Activated T-helper 17 cell treated with anti-CD3 and anti-CD28 coated beads, Interleukin-2, amount 50 U/mL, for 72 hours (primary cell): ENCODE results near the gene TRMT61A. TPM values are rescaled to one million over a fixed set of nuclear protein-coding genes. Genes with fewer than 3 reads are reported as not detected.

Source experiments
- ATAC-seq: fragments of 150-1000 bp; cut with Tn5 transposase; replicated peaks from 2 replicates; pipeline ENCODE4 v1.10.0; 2021; ENCODE audit warnings: mild to moderate bottlenecking, moderate library complexity
- H3K27ac Mint-ChIP-seq: one replicate; pipeline ENCODE4 v1.8.0; 2022; ENCODE audit warnings: mixed read lengths
- H3K27me3 Mint-ChIP-seq: one replicate; pipeline ENCODE4 v1.8.0; 2022; ENCODE audit warnings: mixed read lengths
- H3K36me3 Mint-ChIP-seq: one replicate; pipeline ENCODE4 v1.8.0; 2022; ENCODE audit warnings: low read depth, mild to moderate bottlenecking, mixed read lengths
- H3K4me1 Mint-ChIP-seq: one replicate; pipeline ENCODE4 v1.8.0; 2022; ENCODE audit warnings: mixed read lengths
- H3K4me3 Mint-ChIP-seq: one replicate; pipeline ENCODE4 v1.8.0; 2022; ENCODE audit warnings: mild to moderate bottlenecking, mixed read lengths
- H3K9me3 Mint-ChIP-seq: one replicate; pipeline ENCODE4 v1.8.0; 2022; ENCODE audit warnings: mixed read lengths
- total RNA-seq, 2 donors: library from RNA; stranded (reverse); gene quantifications; one replicate each; pipeline ENCODE4 v1.2.3, GENCODE V29; 2022

TRMT61A gene
- total RNA-seq, 2 donors from 2014 or later, result 7.0 to 17.2 TPM

- H3K27me3 Mint-ChIP-seq, result no peaks in the 10 kb centered on the region
- ATAC-seq, result peak; percentile 82
- peak within 1 kb of the TSS; percentile 96 for H3K27ac Mint-ChIP-seq
- peak within 1 kb of the TSS; percentile 98 for H3K4me3 Mint-ChIP-seq
- H3K9me3 Mint-ChIP-seq, result no peaks in the 10 kb centered on the region
- H3K36me3 Mint-ChIP-seq, result peaks cover 51% of the 10 kb centered on the region
- H3K4me1 Mint-ChIP-seq, result peaks cover 19% of the 10 kb centered on the region
Observed at GRCh38 chr14:103562429-103563225, 33.6 kb downstream of the TRMT61A start, which contains the start of the genes BAG5 and COA8. TSS of gene BAG5 (minus strand) at chr14:103562657. CDS start at chr14:103561164, 1,493 bp downstream. TSS of gene COA8 (plus strand) at chr14:103562960. CDS start at chr14:103563002, 42 bp downstream.

DNA sequence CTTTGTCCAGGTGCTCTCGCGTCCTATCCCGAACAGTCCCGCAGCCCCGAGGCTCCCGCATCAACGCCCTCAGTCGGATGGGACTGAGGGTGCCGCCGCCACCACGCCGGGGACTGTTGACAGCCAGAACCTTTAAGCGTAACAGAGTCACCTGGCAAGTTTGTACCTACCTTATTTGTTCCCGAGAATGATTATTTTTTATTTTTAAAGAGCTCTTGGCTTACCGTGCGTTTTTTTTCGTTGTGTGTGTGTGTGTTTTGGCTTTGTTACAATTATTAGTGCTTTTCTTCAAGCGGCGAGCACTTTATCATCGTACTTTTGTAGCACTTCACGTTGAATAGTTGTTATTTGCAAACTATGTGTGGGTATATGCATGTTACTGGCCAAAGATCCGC, 34.2 kb downstream of the TRMT61A start:
- Mint-ChIP-seq H3K4me1 (peaks cover 19% of the 10 kb centered on the region), H3K9me3 (no peaks in the 10 kb centered on the region), H3K36me3 (peaks cover 45% of the 10 kb centered on the region), H3K4me3 (peak overlapping the region; percentile 96), H3K27ac (peak overlapping the region; percentile 94), H3K27me3 (no peaks in the 10 kb centered on the region)
- ATAC-seq, result no peak

DNA sequence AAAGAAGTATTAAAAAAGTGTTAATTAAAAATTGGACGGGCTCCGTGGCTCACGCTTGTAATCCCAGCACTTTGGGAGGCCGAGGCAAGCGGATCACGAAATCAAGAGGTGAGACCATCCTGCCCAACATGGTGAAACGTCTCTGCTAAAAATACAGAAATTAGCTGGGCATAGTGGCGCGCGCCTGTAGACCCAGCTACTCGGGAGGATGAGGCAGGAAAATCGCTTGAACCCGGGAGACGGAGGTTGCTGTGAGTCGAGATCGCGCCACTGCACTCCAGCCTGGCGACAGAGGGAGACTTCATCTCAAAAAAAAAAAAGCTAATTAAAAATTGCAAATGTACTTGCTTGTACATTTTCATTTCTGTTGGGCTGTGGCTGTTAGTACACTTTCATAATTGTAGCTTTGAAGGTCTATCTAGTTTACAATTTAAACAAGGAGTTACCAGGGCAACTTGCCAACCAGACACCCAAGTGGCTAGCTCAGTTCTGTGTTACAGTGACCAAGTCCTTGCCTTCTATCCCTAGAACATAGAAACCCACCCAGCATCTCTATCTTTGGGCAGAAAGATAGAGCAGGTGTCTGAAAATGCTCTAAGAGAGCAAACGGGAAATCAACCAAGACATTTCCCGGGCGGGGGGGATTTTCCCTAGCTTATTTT, 35.0 kb downstream of the TRMT61A start:
- Mint-ChIP-seq H3K9me3 (no peaks in the 10 kb centered on the region), H3K27ac (peak overlapping the region; percentile 94), H3K27me3 (no peaks in the 10 kb centered on the region), H3K4me3 (peak overlapping the region; percentile 96), H3K36me3 (peaks cover 37% of the 10 kb centered on the region), H3K4me1 (peaks cover 15% of the 10 kb centered on the region)
- ATAC-seq, result no peak

- no peaks in the 10 kb centered on the region for H3K9me3 Mint-ChIP-seq
- no peak overlapping the region for H3K27ac Mint-ChIP-seq
- no peak overlapping the region for H3K4me3 Mint-ChIP-seq
- H3K36me3 Mint-ChIP-seq, result peaks cover 25% of the 10 kb centered on the region
- H3K27me3 Mint-ChIP-seq, result no peaks in the 10 kb centered on the region
- no peaks in the 10 kb centered on the region for H3K4me1 Mint-ChIP-seq
- ATAC-seq, result no peak
Observed at GRCh38 chr14:103568952-103569351, 40.0 kb downstream of the TRMT61A start.

- no peaks in the 10 kb centered on the region for H3K9me3 Mint-ChIP-seq
- ATAC-seq, result no peak
- no peak overlapping the region for H3K4me3 Mint-ChIP-seq
- H3K27ac Mint-ChIP-seq, result no peak overlapping the region
- no peaks in the 10 kb centered on the region for H3K27me3 Mint-ChIP-seq
- H3K4me1 Mint-ChIP-seq, result no peaks in the 10 kb centered on the region
- peaks cover 30% of the 10 kb centered on the region for H3K36me3 Mint-ChIP-seq
Observed at GRCh38 chr14:103569408-103569807, 40.4 kb downstream of the TRMT61A start.

- Mint-ChIP-seq H3K36me3 (peaks cover 67% of the 10 kb centered on the region), H3K4me3 (no peak overlapping the region), H3K27ac (no peak overlapping the region), H3K4me1 (no peaks in the 10 kb centered on the region), H3K9me3 (no peaks in the 10 kb centered on the region), H3K27me3 (no peaks in the 10 kb centered on the region)
- no peak for ATAC-seq
Observed at GRCh38 chr14:103574104-103574503, 45.1 kb downstream of the TRMT61A start.

DNA sequence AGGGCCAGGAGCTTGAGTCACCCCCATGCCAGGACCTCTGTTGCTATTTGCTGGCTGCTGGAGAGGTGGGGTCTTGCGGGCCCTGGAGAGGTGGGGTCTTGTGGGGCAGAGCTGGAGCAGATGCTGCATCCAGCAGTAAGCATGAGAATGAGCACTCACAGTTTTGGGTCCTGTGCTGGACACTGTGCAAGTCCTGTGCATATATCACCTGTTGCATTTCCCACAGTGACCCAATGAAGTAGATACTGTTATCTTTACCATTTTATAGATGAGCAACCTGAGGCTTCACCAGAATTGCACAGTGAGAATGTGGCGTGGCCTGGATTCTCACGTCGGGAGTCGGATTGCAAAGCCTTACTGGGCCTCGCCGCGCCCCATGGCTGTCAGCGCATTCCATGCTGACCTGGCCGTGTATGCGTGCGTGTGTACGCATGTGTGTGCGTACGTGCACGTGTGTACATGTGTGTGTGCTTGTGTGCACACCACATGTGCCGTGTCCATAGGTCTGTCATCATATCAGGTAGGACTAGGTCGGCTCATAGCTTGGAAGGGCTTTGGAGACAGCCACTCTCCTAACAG, 45.8 kb downstream of the TRMT61A start:
- no peak overlapping the region for H3K27ac Mint-ChIP-seq
- ATAC-seq, result no peak
- H3K27me3 Mint-ChIP-seq, result no peaks in the 10 kb centered on the region
- peaks cover 67% of the 10 kb centered on the region for H3K36me3 Mint-ChIP-seq
- no peaks in the 10 kb centered on the region for H3K9me3 Mint-ChIP-seq
- no peak overlapping the region for H3K4me3 Mint-ChIP-seq
- H3K4me1 Mint-ChIP-seq, result no peaks in the 10 kb centered on the region

DNA sequence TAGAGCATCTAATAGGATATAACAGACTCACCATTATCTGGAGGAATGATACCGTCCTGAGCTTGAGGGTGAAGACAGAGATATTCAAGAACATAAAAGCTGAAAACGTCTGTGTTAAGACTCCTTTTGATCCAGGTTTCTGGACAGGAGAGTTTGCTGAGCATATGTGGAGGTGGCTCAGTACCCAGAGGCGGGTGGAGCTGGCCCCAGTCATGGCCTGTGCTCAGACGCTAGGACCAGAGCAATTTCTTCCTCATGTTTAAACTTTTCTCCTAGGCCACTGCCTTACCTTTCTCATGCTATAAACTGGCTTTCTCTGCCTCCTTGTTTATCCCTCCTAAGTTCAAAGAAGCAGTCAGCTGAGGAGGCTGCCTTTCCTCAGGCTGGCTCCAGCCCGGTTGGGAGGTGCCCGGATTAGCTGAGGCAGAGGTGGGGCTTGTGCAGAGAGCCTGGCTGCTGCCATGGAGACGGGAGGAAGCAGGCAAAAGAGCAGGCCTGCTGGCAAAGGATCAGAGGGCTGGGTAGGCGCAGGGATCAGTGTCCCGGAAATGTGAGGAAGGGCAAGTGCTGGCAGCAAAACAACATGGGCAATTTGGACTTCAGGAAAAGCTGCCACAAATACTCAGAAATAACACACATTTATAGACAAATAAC, 47.5 kb downstream of the TRMT61A start:
- H3K27ac Mint-ChIP-seq, result no peak overlapping the region
- H3K4me3 Mint-ChIP-seq, result no peak overlapping the region
- peaks cover 66% of the 10 kb centered on the region for H3K36me3 Mint-ChIP-seq
- H3K9me3 Mint-ChIP-seq, result no peaks in the 10 kb centered on the region
- no peak for ATAC-seq
- no peaks in the 10 kb centered on the region for H3K27me3 Mint-ChIP-seq
- no peaks in the 10 kb centered on the region for H3K4me1 Mint-ChIP-seq

GRCh38 chr14:103578401-103579075, 49.5 kb downstream of the TRMT61A start:
- no peaks in the 10 kb centered on the region for H3K4me1 Mint-ChIP-seq
- H3K27me3 Mint-ChIP-seq, result no peaks in the 10 kb centered on the region
- no peaks in the 10 kb centered on the region for H3K9me3 Mint-ChIP-seq
- no peak overlapping the region for H3K4me3 Mint-ChIP-seq
- H3K27ac Mint-ChIP-seq, result no peak overlapping the region
- ATAC-seq, result no peak
- peaks cover 46% of the 10 kb centered on the region for H3K36me3 Mint-ChIP-seq

DNA sequence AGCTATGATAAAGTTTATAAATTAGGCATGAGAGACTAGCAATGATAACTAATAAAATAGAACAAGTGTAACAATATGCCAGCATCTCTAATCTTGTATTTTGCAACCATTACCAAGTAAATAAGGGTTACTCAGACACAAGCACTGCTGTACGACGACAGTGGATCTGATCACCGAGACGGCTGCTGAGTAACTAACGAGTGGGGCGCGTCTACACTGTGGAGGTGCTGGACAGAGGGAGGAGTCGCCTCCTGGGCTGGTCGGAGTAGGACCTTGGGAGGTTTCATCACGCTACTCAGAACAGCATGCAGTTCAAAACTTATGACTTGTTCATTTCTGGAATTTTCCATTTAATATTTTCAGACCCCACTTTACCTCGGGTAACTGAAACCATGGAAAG, 52.2 kb downstream of the TRMT61A start:
- Mint-ChIP-seq H3K4me1 (no peaks in the 10 kb centered on the region), H3K27ac (no peak overlapping the region), H3K4me3 (no peak overlapping the region), H3K9me3 (no peaks in the 10 kb centered on the region), H3K27me3 (no peaks in the 10 kb centered on the region), H3K36me3 (peaks cover 24% of the 10 kb centered on the region)
- ATAC-seq, result no peak

GRCh38 chr14:103581954-103582703, 53.1 kb downstream of the TRMT61A start:
- H3K4me3 Mint-ChIP-seq, result no peak overlapping the region
- H3K4me1 Mint-ChIP-seq, result no peaks in the 10 kb centered on the region
- ATAC-seq, result no peak
- H3K27me3 Mint-ChIP-seq, result no peaks in the 10 kb centered on the region
- no peak overlapping the region for H3K27ac Mint-ChIP-seq
- no peaks in the 10 kb centered on the region for H3K9me3 Mint-ChIP-seq
- H3K36me3 Mint-ChIP-seq, result peaks cover 19% of the 10 kb centered on the region

DNA sequence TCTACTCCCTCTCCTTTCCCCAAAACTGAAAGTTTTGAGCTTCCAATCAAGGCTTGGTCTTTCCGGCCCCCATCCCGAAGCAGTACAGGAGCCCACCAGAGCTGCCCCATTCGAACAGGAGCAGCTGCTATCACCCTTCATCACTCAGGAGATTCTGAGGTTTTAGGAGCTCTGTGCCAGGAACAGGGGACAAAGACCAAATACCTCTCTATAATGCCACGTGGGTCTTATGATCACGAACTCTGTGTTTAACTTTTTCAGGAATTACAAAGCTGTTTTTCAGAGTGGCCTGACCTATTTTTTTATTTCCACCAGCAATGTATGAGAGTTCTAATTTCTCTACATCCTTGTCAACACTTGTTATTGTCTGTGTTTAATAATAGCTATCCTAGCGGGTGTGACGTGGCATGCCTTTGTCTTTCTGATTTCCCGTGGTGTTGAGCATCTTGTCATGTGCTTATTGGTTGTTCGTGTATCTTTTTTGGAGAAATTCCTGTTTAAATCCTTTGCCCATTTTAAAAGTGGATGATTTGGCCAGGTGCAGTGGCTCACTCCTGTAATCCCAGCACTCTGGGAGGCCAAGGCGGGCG, 55.4 kb downstream of the TRMT61A start:
- Mint-ChIP-seq H3K9me3 (no peaks in the 10 kb centered on the region), H3K27me3 (no peaks in the 10 kb centered on the region), H3K4me3 (no peak overlapping the region), H3K4me1 (no peaks in the 10 kb centered on the region), H3K27ac (no peak overlapping the region), H3K36me3 (peaks cover 14% of the 10 kb centered on the region)
- no peak for ATAC-seq
